HL-60 (cell line): ENCODE data around the gene PLXNA2.

ENCODE experiments used
- CTCF ChIP-seq: IDR thresholded peaks from one replicate; pipeline ENCODE4 v1.5.1; 2011; ENCODE audit warnings: low read length, control low read depth, inconsistent platforms; ENCODE audit not compliant: insufficient read depth
- GABPA ChIP-seq: IDR thresholded peaks from 2 replicates; pipeline ENCODE4 v1.6.1; 2012; ENCODE audit warnings: low read depth
- POLR2AphosphoS5 ChIP-seq: IDR thresholded peaks from 2 replicates; pipeline ENCODE4 v1.6.1; 2012; ENCODE audit warnings: low read depth
- TF ChIP-seq, protein P1 (sequence below): IDR thresholded peaks from 2 replicates; pipeline ENCODE4 v1.6.1; 2012; ENCODE audit warnings: low read depth; ENCODE audit not compliant: insufficient replicate concordance

DNA sequence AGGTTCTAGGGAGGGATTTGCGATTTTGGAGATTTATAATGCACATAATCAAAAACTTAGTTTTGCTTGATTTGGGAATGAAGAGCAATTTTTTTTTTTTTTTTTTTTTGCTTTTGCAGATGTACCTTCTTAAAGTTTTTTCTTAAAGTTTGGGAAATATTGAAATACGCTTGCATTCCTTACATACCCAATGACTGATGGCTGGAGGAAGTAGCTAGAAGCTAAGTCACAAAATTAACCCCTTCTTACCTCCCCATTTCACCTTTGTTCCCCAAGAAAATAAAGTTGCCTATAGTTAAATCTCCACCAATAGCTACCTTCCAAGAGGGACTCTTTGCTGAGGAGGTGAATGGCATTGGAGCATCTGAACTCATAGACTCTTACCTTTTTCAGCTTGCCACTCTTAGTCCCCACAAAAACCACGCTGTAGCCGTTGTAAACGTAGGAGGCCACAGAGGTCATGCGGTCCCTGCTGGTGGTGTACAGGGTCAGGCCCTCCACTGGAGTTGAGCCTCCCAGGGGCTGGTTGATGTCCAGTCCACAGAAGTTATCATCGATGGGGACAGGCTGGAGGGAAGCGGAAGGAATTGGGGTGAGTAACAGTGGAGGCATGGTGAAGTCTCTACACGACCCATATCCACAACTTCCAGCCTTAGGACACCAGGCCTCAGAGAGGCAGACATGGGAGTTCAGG, 34.1 kb downstream of the PLXNA2 start:
- TF ChIP-seq CTCF (no peak), POLR2AphosphoS5 (no peak), GABPA (no peak)
- TF ChIP-seq, protein P1, sequence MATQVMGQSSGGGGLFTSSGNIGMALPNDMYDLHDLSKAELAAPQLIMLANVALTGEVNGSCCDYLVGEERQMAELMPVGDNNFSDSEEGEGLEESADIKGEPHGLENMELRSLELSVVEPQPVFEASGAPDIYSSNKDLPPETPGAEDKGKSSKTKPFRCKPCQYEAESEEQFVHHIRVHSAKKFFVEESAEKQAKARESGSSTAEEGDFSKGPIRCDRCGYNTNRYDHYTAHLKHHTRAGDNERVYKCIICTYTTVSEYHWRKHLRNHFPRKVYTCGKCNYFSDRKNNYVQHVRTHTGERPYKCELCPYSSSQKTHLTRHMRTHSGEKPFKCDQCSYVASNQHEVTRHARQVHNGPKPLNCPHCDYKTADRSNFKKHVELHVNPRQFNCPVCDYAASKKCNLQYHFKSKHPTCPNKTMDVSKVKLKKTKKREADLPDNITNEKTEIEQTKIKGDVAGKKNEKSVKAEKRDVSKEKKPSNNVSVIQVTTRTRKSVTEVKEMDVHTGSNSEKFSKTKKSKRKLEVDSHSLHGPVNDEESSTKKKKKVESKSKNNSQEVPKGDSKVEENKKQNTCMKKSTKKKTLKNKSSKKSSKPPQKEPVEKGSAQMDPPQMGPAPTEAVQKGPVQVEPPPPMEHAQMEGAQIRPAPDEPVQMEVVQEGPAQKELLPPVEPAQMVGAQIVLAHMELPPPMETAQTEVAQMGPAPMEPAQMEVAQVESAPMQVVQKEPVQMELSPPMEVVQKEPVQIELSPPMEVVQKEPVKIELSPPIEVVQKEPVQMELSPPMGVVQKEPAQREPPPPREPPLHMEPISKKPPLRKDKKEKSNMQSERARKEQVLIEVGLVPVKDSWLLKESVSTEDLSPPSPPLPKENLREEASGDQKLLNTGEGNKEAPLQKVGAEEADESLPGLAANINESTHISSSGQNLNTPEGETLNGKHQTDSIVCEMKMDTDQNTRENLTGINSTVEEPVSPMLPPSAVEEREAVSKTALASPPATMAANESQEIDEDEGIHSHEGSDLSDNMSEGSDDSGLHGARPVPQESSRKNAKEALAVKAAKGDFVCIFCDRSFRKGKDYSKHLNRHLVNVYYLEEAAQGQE, result no peak
